ENCODE data around the gene ILKAP.

The ILKAP gene

DNA sequence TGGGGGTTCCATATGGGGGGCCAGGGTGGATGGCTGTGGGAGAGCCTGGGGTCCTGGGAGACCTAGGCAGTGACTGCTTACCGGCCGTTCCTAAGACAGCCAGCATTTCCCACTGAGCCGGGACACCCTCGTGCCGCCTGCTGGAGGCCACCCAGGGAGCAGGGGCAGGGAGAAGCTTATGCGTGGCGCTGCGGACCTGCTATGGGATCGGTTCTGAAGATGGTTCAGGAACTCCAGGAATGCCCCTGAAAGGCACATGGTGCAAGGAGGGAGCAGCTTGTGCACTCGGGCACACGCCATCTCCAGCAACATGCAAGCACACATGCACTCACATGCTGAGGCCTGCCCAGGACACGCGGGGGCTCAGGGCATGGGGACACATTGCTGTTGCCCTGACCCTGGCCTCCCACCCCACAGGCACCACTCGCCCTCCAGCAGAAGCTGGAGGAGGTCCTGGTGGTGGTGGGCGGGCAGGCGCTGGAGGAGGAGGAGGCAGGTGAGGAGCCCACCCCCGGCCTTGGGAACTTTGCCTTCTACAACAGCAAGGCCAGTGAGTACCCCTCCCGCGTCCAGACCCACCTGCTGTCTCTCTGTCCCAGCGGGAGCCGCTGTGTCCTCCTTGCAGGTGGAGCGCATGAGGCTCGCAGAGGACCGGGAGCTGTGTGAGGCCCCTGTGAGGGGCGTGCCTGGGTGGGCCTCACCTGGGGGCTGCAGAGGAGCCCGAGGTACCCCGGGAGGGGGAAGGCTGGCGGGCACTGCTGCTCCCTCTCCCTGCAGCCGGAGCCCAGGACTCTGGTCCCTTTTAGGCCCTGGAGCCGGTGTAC, 60.9 kb downstream of the ILKAP start:
- TF ChIP-seq, protein P1, sequence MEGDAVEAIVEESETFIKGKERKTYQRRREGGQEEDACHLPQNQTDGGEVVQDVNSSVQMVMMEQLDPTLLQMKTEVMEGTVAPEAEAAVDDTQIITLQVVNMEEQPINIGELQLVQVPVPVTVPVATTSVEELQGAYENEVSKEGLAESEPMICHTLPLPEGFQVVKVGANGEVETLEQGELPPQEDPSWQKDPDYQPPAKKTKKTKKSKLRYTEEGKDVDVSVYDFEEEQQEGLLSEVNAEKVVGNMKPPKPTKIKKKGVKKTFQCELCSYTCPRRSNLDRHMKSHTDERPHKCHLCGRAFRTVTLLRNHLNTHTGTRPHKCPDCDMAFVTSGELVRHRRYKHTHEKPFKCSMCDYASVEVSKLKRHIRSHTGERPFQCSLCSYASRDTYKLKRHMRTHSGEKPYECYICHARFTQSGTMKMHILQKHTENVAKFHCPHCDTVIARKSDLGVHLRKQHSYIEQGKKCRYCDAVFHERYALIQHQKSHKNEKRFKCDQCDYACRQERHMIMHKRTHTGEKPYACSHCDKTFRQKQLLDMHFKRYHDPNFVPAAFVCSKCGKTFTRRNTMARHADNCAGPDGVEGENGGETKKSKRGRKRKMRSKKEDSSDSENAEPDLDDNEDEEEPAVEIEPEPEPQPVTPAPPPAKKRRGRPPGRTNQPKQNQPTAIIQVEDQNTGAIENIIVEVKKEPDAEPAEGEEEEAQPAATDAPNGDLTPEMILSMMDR (IDR thresholded peaks at IDR 0.05; ENCODE audit: low read depth, low read length): no peak

DNA sequence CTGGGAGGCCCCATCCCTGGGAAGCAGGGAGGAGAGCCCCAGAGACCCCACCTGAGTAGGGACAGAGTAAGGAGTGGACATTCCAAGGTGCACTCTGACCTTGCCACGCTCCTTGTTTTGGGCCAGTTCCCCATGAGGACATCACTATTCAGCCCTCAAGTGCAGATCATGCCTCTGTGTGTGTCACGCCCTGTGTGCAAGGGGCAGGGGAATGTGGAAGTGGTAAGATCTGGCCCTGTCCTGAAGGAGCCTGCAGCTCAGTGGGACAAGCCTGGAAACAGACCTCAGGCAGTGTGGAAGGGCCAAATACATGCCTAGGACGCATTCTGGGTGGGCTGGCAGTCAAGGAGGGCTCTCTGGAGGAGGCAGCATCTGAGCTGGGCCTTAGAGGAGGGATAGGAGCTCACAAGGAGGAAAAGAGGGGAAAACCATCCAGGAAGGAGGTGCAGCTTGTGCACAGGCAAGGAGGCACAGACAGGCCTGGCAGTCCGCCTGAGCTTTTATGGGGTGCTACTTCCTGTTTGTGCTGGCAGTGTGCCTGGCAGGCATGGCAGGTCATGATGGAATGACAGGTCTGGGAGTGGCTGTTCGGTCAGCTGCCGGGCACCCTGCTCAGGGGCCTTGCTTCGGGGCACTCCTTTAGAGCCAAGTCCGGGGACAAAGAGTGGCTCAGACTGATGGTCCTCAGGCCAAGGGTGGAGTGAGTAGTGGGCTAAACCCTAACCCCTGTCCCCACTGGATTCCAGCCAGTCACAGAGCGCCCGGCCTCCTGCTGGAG, 61.8 kb downstream of the ILKAP start:
- TF ChIP-seq, protein P1 (IDR thresholded peaks at IDR 0.05; ENCODE audit: low read depth, low read length): no peak
- no peak overlapping the region for H3K4me3 ChIP-seq (ENCODE audit: low read depth, low read length)

More for the DNA sequence above, 60.9 kb downstream of the ILKAP start:
- no peak overlapping the region for H3K4me3 ChIP-seq (ENCODE audit: low read depth, low read length)

GRCh38 chr2:238140721-238141540, 62.6 kb downstream of the ILKAP start:
- TF ChIP-seq, protein P1 (IDR thresholded peaks at IDR 0.05; ENCODE audit: low read depth, low read length): no peak
- no peak overlapping the region for H3K4me3 ChIP-seq (ENCODE audit: low read depth, low read length)

GRCh38 chr2:238140040-238140439, 63.5 kb downstream of the ILKAP start:
- TF ChIP-seq, protein P1 (IDR thresholded peaks at IDR 0.05; ENCODE audit: low read depth, low read length): no peak

GRCh38 chr2:238139196-238140039, 64.1 kb downstream of the ILKAP start:
- no peak overlapping the region for H3K4me3 ChIP-seq (ENCODE audit: low read depth, low read length)
- TF ChIP-seq, protein P1 (IDR thresholded peaks at IDR 0.05; ENCODE audit: low read depth, low read length): 0 out of 2 replicates have a peak, but pooled peaks have one; percentile 18

More at GRCh38 chr2:238140040-238140439, 63.5 kb downstream of the ILKAP start:
- no peak overlapping the region for H3K4me3 ChIP-seq (ENCODE audit: low read depth, low read length)

Data from WI38 (cell line).